DND-41 (cell line): ENCODE results near the gene MARCKSL1.

Experiments used
- ATAC-seq: fragments of 200-7000 bp; cut with Tn5 transposase; 3 replicates; pipeline ENCODE4 v1.9.1; 2021; ENCODE audit warnings: low read depth; ENCODE audit not compliant: insufficient read depth
- DNase-seq: peaks from one replicate; pipeline ENCODE4 v3.0.0-alpha.2; 2020
- H2AFZ ChIP-seq: 2 replicates; pipeline ENCODE4 v1.6.0; 2012; ENCODE audit warnings: low read depth, low read length
- H3K27ac ChIP-seq: 2 replicates; pipeline ENCODE4 v1.5.1; 2012; ENCODE audit warnings: low read length, inconsistent platforms
- H3K27me3 ChIP-seq: fragments of 200-600 bp; sonication (generic); 2 replicates; pipeline ENCODE4 v1.6.0; 2012; ENCODE audit warnings: low read length, mild to moderate bottlenecking, inconsistent platforms; ENCODE audit not compliant: insufficient read depth, poor library complexity
- H3K36me3 ChIP-seq: 2 replicates; pipeline ENCODE4 v1.5.1; 2012; ENCODE audit warnings: low read length, inconsistent platforms; ENCODE audit not compliant: insufficient read depth
- H3K4me1 ChIP-seq: 2 replicates; pipeline ENCODE4 v1.5.1; 2012; ENCODE audit warnings: mild to moderate bottlenecking, low read length; ENCODE audit not compliant: insufficient read depth
- H3K4me2 ChIP-seq: 2 replicates; pipeline ENCODE4 v1.6.0; 2012; ENCODE audit warnings: mild to moderate bottlenecking, moderate library complexity, low read length, inconsistent platforms; ENCODE audit not compliant: insufficient read depth
- H3K4me3 ChIP-seq, 2 experiments: fragments of 200-600 bp in 1 of 2; shearing (Covaris generic) in 1 of 2; 2 replicates each; pipeline ENCODE4 v1.5.1; 2012 to 2016; ENCODE audit warnings: inconsistent platforms in 2 of 2, low read length in 2 of 2, mild to moderate bottlenecking in 2 of 2, low read depth in 1 of 2, moderate library complexity in 1 of 2
- H3K79me2 ChIP-seq: 2 replicates; pipeline ENCODE4 v1.6.0; 2012; ENCODE audit warnings: low read length, inconsistent platforms; ENCODE audit not compliant: insufficient read depth
- H3K9ac ChIP-seq: 2 replicates; pipeline ENCODE4 v1.6.0; 2012; ENCODE audit warnings: low read depth, mild to moderate bottlenecking, inconsistent platforms, low read length, moderate library complexity
- H3K9me3 ChIP-seq: 2 replicates; pipeline ENCODE4 v1.5.1; 2012; ENCODE audit warnings: low read length, moderate library complexity, mild to moderate bottlenecking, inconsistent platforms; ENCODE audit not compliant: insufficient read depth, severe bottlenecking
- H4K20me1 ChIP-seq: 2 replicates; pipeline ENCODE4 v1.6.0; 2012; ENCODE audit warnings: low read length; ENCODE audit not compliant: insufficient read depth
- CTCF ChIP-seq: IDR thresholded peaks from 2 replicates; pipeline ENCODE4 v1.5.1; 2012; ENCODE audit warnings: borderline replicate concordance, low read length, moderate library complexity, mild to moderate bottlenecking; ENCODE audit not compliant: poor library complexity, severe bottlenecking; ENCODE audit errors: extremely low read depth
- EZH2 ChIP-seq: IDR thresholded peaks from 3 replicates; pipeline ENCODE4 v1.6.1; 2012; ENCODE audit warnings: borderline replicate concordance, low read depth, mild to moderate bottlenecking, moderate library complexity, low read length, inconsistent platforms; ENCODE audit not compliant: severe bottlenecking

The MARCKSL1 gene

GRCh38 chr1:32342704-32343103 lies 6.7 kb upstream of the MARCKSL1 start:
- Histone ChIP-seq H3K36me3 (no peaks in the 10 kb centered on the region), H3K27me3 (no peaks in the 10 kb centered on the region), H3K27ac (no peak overlapping the region), H3K9ac (no peak overlapping the region), H3K4me2 (no peak overlapping the region), H3K4me3 (no peak overlapping the region), H3K9me3 (no peaks in the 10 kb centered on the region), H3K79me2 (no peaks in the 10 kb centered on the region), H2AFZ (no peak overlapping the region), H4K20me1 (peaks cover 6% of the 10 kb centered on the region; the same call in 1 of the 2 replicates), H3K4me1 (peaks cover 3% of the 10 kb centered on the region)
- TF ChIP-seq EZH2 (no peak), CTCF (no peak)
- DNase-seq (no peak), ATAC-seq (no peak)

- DNase-seq (no peak), ATAC-seq (no peak)
- no peak overlapping the region for H3K4me2 ChIP-seq
- H2AFZ ChIP-seq = no peak overlapping the region
- no peak overlapping the region for H3K4me3 ChIP-seq
- peaks cover 10% of the 10 kb centered on the region for H3K4me1 ChIP-seq
- H4K20me1 ChIP-seq = peaks cover 13% of the 10 kb centered on the region; the same call in 1 of the 2 replicates
- no peaks in the 10 kb centered on the region for H3K9me3 ChIP-seq
- no peaks in the 10 kb centered on the region for H3K27me3 ChIP-seq
- no peaks in the 10 kb centered on the region for H3K36me3 ChIP-seq
- no peak overlapping the region for H3K27ac ChIP-seq
- no peak for TF ChIP-seq EZH2
- no peak for TF ChIP-seq CTCF
- no peaks in the 10 kb centered on the region for H3K79me2 ChIP-seq
- no peak overlapping the region for H3K9ac ChIP-seq
Observed at GRCh38 chr1:32341971-32342370, 5.9 kb upstream of the MARCKSL1 start.

GRCh38 chr1:32341186-32341757 lies 5.2 kb upstream of the MARCKSL1 start:
- H3K4me1 ChIP-seq = peaks cover 17% of the 10 kb centered on the region
- H3K4me3 ChIP-seq = no peak overlapping the region
- H2AFZ ChIP-seq = no peak overlapping the region
- no peak for DNase-seq
- H3K9me3 ChIP-seq = no peaks in the 10 kb centered on the region
- no peaks in the 10 kb centered on the region for H3K79me2 ChIP-seq
- no peak overlapping the region for H3K9ac ChIP-seq
- no peaks in the 10 kb centered on the region for H3K36me3 ChIP-seq
- H4K20me1 ChIP-seq = peaks cover 19% of the 10 kb centered on the region
- no peak for TF ChIP-seq CTCF
- TF ChIP-seq EZH2 = no peak
- H3K4me2 ChIP-seq = no peak overlapping the region
- no peak overlapping the region for H3K27ac ChIP-seq
- H3K27me3 ChIP-seq = no peaks in the 10 kb centered on the region
- no peak for ATAC-seq
